ENCODE data around the gene CNN2. TPM values are rescaled to one million over a fixed set of nuclear protein-coding genes. Genes with fewer than 3 reads are reported as not detected.
A peak's percentile ranks its signal among the peaks of the same experiment; 100 is the strongest.

Gene CNN2
- total and polyA plus RNA-seq, 2 of the 13 experiments (the other 11 are each of a cell fraction or from before 2014, with no cell fraction given), result 63.6 to 70.0 TPM

- TF ChIP-seq FOXO4 (CRISPR knock-in tag; conservative IDR thresholded peaks at IDR 0.05), result no peak
- peak; percentile 19; the same call in 1 of the 2 replicates for TF ChIP-seq JUN (CRISPR knock-in tag; IDR thresholded peaks at IDR 0.05)
- TF ChIP-seq ARNTL (CRISPR knock-in tag; IDR thresholded peaks at IDR 0.05), result peak; percentile 59; the same call in 1 of the 2 replicates
- no peak; the same call in 1 of the 2 replicates for TF ChIP-seq KDM5A (IDR thresholded peaks at IDR 0.05; ENCODE audit: borderline replicate concordance, low read length)
- TF ChIP-seq ZZZ3 (CRISPR knock-in tag; IDR thresholded peaks at IDR 0.05; ENCODE audit: borderline replicate concordance), result peak; percentile 35; the same call in 1 of the 2 replicates
- TF ChIP-seq MTA1 (CRISPR knock-in tag; IDR thresholded peaks at IDR 0.05; ENCODE audit: borderline replicate concordance), result peak; percentile 96
- TF ChIP-seq HOXA3 (CRISPR knock-in tag; IDR thresholded peaks at IDR 0.05), result peak; percentile 78
- no peak for TF ChIP-seq SIN3B (IDR thresholded peaks at IDR 0.05; ENCODE audit: low read length)
- peak; percentile 74; the same call in 1 of the 2 replicates for TF ChIP-seq SMAD1 (CRISPR knock-in tag; IDR thresholded peaks at IDR 0.05; ENCODE audit: borderline replicate concordance, low read depth)
- no peak for TF ChIP-seq ZNF251 (CRISPR knock-in tag; IDR thresholded peaks at IDR 0.05)
- peak; percentile 92 for TF ChIP-seq MYC (CRISPR knock-in tag; IDR thresholded peaks at IDR 0.05; ENCODE audit: borderline replicate concordance)
- no peak for TF ChIP-seq ZBTB20 (CRISPR knock-in tag; IDR thresholded peaks at IDR 0.05; ENCODE audit: borderline replicate concordance, low read depth)
- TF ChIP-seq AHDC1 (CRISPR knock-in tag; IDR thresholded peaks at IDR 0.05; ENCODE audit: borderline replicate concordance), result peak; percentile 53; the same call in 1 of the 2 replicates
- TF ChIP-seq E2F2 (CRISPR knock-in tag; IDR thresholded peaks at IDR 0.05; ENCODE audit: borderline replicate concordance), result no peak
- TF ChIP-seq ZNF747 (CRISPR knock-in tag; IDR thresholded peaks at IDR 0.05; ENCODE audit: borderline replicate concordance), result peak; percentile 77; the same call in 1 of the 2 replicates
- no peak; the same call in 1 of the 2 replicates for TF ChIP-seq ZNF138 (CRISPR knock-in tag; IDR thresholded peaks at IDR 0.05; ENCODE audit: low read depth)
- no peak; the same call in 1 of the 2 replicates for TF ChIP-seq MAZ (IDR thresholded peaks at IDR 0.05; ENCODE audit: borderline replicate concordance, low read depth, low read length)
- peak; percentile 96 for TF ChIP-seq MAZ (CRISPR knock-in tag; IDR thresholded peaks at IDR 0.05; ENCODE audit: low read depth)
- TF ChIP-seq ZFX (CRISPR knock-in tag; IDR thresholded peaks at IDR 0.05; ENCODE audit: low read depth), result peak; percentile 99
- TF ChIP-seq ZNF12 (CRISPR knock-in tag; IDR thresholded peaks at IDR 0.05), result no peak
Observed at GRCh38 chr19:980133-980998, 46.0 kb upstream of the CNN2 start (continued).

Measured in HepG2 (cell line).